WTC11 (cell line): ENCODE results near the gene CD302. TPM values are rescaled to one million over a fixed set of nuclear protein-coding genes. Genes with fewer than 3 reads are reported as not detected.

ENCODE experiments used
- ATAC-seq: fragments of 200-7000 bp; cut with Tn5 transposase; 2 replicates; pipeline ENCODE4 v1.10.0; 2021; ENCODE audit warnings: mild to moderate bottlenecking, moderate library complexity
- CTCF ChIA-PET: fragments of 300-600 bp; sonication (Branson Sonifier 250); formaldehyde crosslinking; loops from one replicate; lab custom pipeline; 2021; ENCODE audit warnings: antibody characterized with exemption; lab: Charles Lee
- POLR2A ChIA-PET: fragments of 350-600 bp; sonication (Branson Sonifier 250); formaldehyde crosslinking; loops from one replicate; lab custom pipeline; 2021; ENCODE audit warnings: antibody characterized with exemption; lab: Charles Lee
- DNase-seq: peaks from one replicate; pipeline ENCODE4 v3.0.0; 2021; ENCODE audit warnings: low spot score
- H3K27ac Mint-ChIP-seq: 2 replicates; pipeline ENCODE4 v1.8.0; 2021; ENCODE audit warnings: mixed read lengths
- H3K27me3 Mint-ChIP-seq: 2 replicates; pipeline ENCODE4 v1.8.0; 2021; ENCODE audit warnings: low read depth, mild to moderate bottlenecking, moderate library complexity, mixed read lengths
- H3K36me3 Mint-ChIP-seq: 2 replicates; pipeline ENCODE4 v1.8.0; 2021; ENCODE audit warnings: mixed read lengths
- H3K4me1 Mint-ChIP-seq: 2 replicates; pipeline ENCODE4 v1.8.0; 2022; ENCODE audit warnings: mixed read lengths
- H3K4me3 Mint-ChIP-seq: 2 replicates; pipeline ENCODE4 v1.8.0; 2021; ENCODE audit warnings: mild to moderate bottlenecking, moderate library complexity, mixed read lengths
- H3K9me3 Mint-ChIP-seq: 2 replicates; pipeline ENCODE4 v1.8.0; 2021; ENCODE audit warnings: mixed read lengths
- CREM ChIP-seq: sonication (generic); formaldehyde crosslinking; IDR thresholded peaks from 2 replicates; pipeline ENCODE4 v1.8.1; 2022; ENCODE audit warnings: mild to moderate bottlenecking, missing genetic modification reagents, moderate library complexity
- ELF4 ChIP-seq: sonication (generic); formaldehyde crosslinking; IDR thresholded peaks from 2 replicates; pipeline ENCODE4 v1.8.1; 2022; ENCODE audit warnings: low read depth, mild to moderate bottlenecking, moderate library complexity, missing genetic modification reagents
- MXD4 ChIP-seq: fragments of 250-450 bp; sonication (Bioruptor Pico); IDR thresholded peaks from 2 replicates; pipeline ENCODE4 v1.8.0; 2021; ENCODE audit warnings: mild to moderate bottlenecking, moderate library complexity, borderline replicate concordance
- NR2C2 ChIP-seq: sonication (generic); formaldehyde crosslinking; IDR thresholded peaks from 2 replicates; pipeline ENCODE4 v1.8.0; 2022; ENCODE audit warnings: mild to moderate bottlenecking, missing genetic modification reagents
- NR3C1 ChIP-seq: sonication (generic); formaldehyde crosslinking; conservative IDR thresholded peaks from 2 replicates; pipeline ENCODE4 v1.8.1; 2023; ENCODE audit warnings: low read depth, mild to moderate bottlenecking, missing genetic modification reagents
- PRDM15 ChIP-seq: sonication (generic); formaldehyde crosslinking; IDR thresholded peaks from 2 replicates; pipeline ENCODE4 v1.8.0; 2022; ENCODE audit warnings: missing genetic modification reagents
- RELA ChIP-seq: sonication (generic); formaldehyde crosslinking; IDR thresholded peaks from 2 replicates; pipeline ENCODE4 v1.8.1; 2022; ENCODE audit warnings: missing genetic modification reagents, mild to moderate bottlenecking, borderline replicate concordance
- SMAD4 ChIP-seq: sonication (generic); formaldehyde crosslinking; IDR thresholded peaks from 2 replicates; pipeline ENCODE4 v1.8.0; 2022; ENCODE audit warnings: mild to moderate bottlenecking, missing genetic modification reagents
- TEAD1 ChIP-seq: sonication (generic); formaldehyde crosslinking; IDR thresholded peaks from 2 replicates; pipeline ENCODE4 v1.8.0; 2022; ENCODE audit warnings: mild to moderate bottlenecking, missing genetic modification reagents
- TEAD4 ChIP-seq: sonication (generic); formaldehyde crosslinking; IDR thresholded peaks from 2 replicates; pipeline ENCODE4 v1.8.0; 2022; ENCODE audit warnings: mild to moderate bottlenecking, missing genetic modification reagents
- TP53 ChIP-seq: sonication (generic); formaldehyde crosslinking; IDR thresholded peaks from 2 replicates; pipeline ENCODE4 v1.8.1; 2023; ENCODE audit warnings: mild to moderate bottlenecking, missing genetic modification reagents
- ZNF121 ChIP-seq: sonication (generic); formaldehyde crosslinking; IDR thresholded peaks from 2 replicates; pipeline ENCODE4 v1.8.0; 2023; ENCODE audit warnings: missing genetic modification reagents
- ZNF232 ChIP-seq: sonication (generic); formaldehyde crosslinking; IDR thresholded peaks from 2 replicates; pipeline ENCODE4 v1.8.0; 2022; ENCODE audit warnings: mild to moderate bottlenecking, missing genetic modification reagents
- ZNF423 ChIP-seq: fragments of 250-450 bp; sonication (Bioruptor Pico); IDR thresholded peaks from 2 replicates; pipeline ENCODE4 v2.1.2; 2022; ENCODE audit warnings: mild to moderate bottlenecking, moderate library complexity
- ZNF512 ChIP-seq: sonication (generic); formaldehyde crosslinking; IDR thresholded peaks from 2 replicates; pipeline ENCODE4 v1.8.1; 2022; ENCODE audit warnings: missing genetic modification reagents, borderline replicate concordance
- total RNA-seq: library from RNA; stranded (reverse); gene quantifications from 3 replicates; pipeline ENCODE4 v1.2.3, GENCODE V29; 2021
- TF ChIP-seq, protein P1 (sequence below): sonication (generic); formaldehyde crosslinking; IDR thresholded peaks from 2 replicates; pipeline ENCODE4 v1.8.1; 2023; ENCODE audit warnings: mild to moderate bottlenecking, missing genetic modification reagents
- TF ChIP-seq, protein P2 (sequence below): sonication (generic); formaldehyde crosslinking; IDR thresholded peaks from 2 replicates; pipeline ENCODE4 v1.8.1; 2023; ENCODE audit warnings: mild to moderate bottlenecking, missing genetic modification reagents, borderline replicate concordance

CD302 gene
- total RNA-seq, 1 experiment from 2014 or later, result 1.4 TPM

DNA sequence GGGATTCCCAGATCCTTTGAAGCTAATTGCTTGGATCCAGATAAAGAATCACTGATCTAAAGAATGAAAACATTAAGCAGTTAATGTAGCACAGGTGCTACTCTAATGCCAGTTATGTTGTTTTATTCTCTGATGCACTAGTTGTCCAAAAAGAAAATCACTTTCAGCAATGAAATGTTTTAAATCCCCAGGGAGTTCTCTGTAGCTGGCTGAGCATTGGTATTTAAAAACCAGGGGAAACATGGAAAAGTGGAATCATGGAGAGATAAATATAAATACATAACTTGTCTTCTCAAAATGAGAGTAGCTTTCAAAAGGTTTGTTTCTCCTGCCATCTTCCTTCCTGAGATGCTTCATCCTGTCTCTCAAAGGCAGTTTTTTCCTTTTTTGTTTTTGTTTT, 37.7 kb downstream of the CD302 start:
- H3K27me3 Mint-ChIP-seq, result no peaks in the 10 kb centered on the region
- H3K4me1 Mint-ChIP-seq, result no peaks in the 10 kb centered on the region
- no peak overlapping the region for H3K4me3 Mint-ChIP-seq
- CTCF ChIA-PET, result no interaction called here
- H3K9me3 Mint-ChIP-seq, result no peaks in the 10 kb centered on the region
- peaks cover 39% of the 10 kb centered on the region for H3K36me3 Mint-ChIP-seq
- TF ChIP-seq RELA (CRISPR knock-in tag), result no peak
- no peak for TF ChIP-seq ELF4 (CRISPR knock-in tag)
- no peak for TF ChIP-seq MXD4 (CRISPR knock-in tag)
- no peak for TF ChIP-seq ZNF232 (CRISPR knock-in tag)
- no peak for TF ChIP-seq ZNF423 (CRISPR knock-in tag)
- no peak for TF ChIP-seq ZNF512 (CRISPR knock-in tag)
- TF ChIP-seq, protein P1, sequence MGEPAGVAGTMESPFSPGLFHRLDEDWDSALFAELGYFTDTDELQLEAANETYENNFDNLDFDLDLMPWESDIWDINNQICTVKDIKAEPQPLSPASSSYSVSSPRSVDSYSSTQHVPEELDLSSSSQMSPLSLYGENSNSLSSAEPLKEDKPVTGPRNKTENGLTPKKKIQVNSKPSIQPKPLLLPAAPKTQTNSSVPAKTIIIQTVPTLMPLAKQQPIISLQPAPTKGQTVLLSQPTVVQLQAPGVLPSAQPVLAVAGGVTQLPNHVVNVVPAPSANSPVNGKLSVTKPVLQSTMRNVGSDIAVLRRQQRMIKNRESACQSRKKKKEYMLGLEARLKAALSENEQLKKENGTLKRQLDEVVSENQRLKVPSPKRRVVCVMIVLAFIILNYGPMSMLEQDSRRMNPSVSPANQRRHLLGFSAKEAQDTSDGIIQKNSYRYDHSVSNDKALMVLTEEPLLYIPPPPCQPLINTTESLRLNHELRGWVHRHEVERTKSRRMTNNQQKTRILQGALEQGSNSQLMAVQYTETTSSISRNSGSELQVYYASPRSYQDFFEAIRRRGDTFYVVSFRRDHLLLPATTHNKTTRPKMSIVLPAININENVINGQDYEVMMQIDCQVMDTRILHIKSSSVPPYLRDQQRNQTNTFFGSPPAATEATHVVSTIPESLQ, result no peak
- TF ChIP-seq, protein P2, sequence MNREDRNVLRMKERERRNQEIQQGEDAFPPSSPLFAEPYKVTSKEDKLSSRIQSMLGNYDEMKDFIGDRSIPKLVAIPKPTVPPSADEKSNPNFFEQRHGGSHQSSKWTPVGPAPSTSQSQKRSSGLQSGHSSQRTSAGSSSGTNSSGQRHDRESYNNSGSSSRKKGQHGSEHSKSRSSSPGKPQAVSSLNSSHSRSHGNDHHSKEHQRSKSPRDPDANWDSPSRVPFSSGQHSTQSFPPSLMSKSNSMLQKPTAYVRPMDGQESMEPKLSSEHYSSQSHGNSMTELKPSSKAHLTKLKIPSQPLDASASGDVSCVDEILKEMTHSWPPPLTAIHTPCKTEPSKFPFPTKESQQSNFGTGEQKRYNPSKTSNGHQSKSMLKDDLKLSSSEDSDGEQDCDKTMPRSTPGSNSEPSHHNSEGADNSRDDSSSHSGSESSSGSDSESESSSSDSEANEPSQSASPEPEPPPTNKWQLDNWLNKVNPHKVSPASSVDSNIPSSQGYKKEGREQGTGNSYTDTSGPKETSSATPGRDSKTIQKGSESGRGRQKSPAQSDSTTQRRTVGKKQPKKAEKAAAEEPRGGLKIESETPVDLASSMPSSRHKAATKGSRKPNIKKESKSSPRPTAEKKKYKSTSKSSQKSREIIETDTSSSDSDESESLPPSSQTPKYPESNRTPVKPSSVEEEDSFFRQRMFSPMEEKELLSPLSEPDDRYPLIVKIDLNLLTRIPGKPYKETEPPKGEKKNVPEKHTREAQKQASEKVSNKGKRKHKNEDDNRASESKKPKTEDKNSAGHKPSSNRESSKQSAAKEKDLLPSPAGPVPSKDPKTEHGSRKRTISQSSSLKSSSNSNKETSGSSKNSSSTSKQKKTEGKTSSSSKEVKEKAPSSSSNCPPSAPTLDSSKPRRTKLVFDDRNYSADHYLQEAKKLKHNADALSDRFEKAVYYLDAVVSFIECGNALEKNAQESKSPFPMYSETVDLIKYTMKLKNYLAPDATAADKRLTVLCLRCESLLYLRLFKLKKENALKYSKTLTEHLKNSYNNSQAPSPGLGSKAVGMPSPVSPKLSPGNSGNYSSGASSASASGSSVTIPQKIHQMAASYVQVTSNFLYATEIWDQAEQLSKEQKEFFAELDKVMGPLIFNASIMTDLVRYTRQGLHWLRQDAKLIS (CRISPR knock-in tag), result no peak
- no peak for TF ChIP-seq SMAD4 (CRISPR knock-in tag)
- TF ChIP-seq, all 79 proteins: peak for 0
- H3K27ac Mint-ChIP-seq, result no peak overlapping the region
- DNase-seq (no peak), ATAC-seq (no peak)
- POLR2A ChIA-PET, result no interaction called here

DNA sequence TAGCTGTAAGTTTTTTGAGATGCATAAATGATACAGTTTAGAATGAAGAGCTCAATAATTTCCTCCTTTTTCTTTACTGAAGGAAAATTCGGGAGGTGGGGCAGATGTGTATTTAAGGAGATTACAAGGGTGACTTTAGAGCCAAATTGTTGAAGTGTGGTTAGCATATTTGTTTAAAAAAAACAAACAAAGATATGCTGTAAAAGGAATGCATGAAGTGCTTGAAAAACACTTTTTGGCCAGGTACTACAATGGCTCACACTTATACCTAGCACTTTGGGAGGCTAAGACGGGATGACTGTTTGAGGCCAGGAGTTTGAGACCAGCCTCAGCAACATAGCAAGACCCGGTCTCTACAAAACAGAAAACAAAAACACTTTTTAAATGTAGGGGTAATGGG, 38.4 kb downstream of the CD302 start:
- Mint-ChIP-seq H3K27me3 (no peaks in the 10 kb centered on the region), H3K4me1 (no peaks in the 10 kb centered on the region)
- POLR2A ChIA-PET, result no interaction called here
- TF ChIP-seq TEAD4 (no peak), TEAD1 (CRISPR knock-in tag) (no peak), ELF4 (CRISPR knock-in tag) (no peak), CREM (CRISPR knock-in tag) (no peak), NR3C1 (CRISPR knock-in tag) (no peak), ZNF121 (CRISPR knock-in tag) (no peak), PRDM15 (CRISPR knock-in tag) (no peak), ZNF423 (CRISPR knock-in tag) (no peak), TP53 (no peak), NR2C2 (CRISPR knock-in tag) (no peak)
- TF ChIP-seq, protein P2 (CRISPR knock-in tag), result no peak

More for the DNA sequence above, 38.4 kb downstream of the CD302 start:
- no peaks in the 10 kb centered on the region for H3K9me3 Mint-ChIP-seq
- CTCF ChIA-PET, result no interaction called here
- ATAC-seq, result no peak
- no peak for DNase-seq
- H3K27ac Mint-ChIP-seq, result no peak overlapping the region
- no peak overlapping the region for H3K4me3 Mint-ChIP-seq
- peaks cover 39% of the 10 kb centered on the region for H3K36me3 Mint-ChIP-seq
